ENCODE results near the gene C19orf18.

DNA sequence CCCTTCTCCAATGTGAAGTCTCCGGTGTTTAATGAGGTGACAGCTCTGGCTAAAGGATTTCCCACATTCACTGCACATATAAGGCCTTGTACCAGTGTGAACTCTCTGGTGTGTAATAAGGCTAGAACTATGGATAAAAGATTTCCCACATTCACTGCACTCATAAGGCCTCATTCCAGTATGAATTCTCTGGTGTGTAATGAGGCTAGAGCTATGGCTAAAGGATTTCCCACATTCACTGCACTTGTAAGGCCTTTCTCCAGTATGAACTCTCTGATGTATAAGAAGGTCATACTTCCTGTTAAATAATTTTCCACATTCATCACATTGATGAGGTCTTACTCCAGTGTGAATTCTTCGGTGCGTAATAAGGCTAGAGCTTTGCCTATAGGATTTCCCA, 32.7 kb downstream of the C19orf18 start:
- TF ChIP-seq, protein P1, sequence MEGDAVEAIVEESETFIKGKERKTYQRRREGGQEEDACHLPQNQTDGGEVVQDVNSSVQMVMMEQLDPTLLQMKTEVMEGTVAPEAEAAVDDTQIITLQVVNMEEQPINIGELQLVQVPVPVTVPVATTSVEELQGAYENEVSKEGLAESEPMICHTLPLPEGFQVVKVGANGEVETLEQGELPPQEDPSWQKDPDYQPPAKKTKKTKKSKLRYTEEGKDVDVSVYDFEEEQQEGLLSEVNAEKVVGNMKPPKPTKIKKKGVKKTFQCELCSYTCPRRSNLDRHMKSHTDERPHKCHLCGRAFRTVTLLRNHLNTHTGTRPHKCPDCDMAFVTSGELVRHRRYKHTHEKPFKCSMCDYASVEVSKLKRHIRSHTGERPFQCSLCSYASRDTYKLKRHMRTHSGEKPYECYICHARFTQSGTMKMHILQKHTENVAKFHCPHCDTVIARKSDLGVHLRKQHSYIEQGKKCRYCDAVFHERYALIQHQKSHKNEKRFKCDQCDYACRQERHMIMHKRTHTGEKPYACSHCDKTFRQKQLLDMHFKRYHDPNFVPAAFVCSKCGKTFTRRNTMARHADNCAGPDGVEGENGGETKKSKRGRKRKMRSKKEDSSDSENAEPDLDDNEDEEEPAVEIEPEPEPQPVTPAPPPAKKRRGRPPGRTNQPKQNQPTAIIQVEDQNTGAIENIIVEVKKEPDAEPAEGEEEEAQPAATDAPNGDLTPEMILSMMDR (IDR thresholded peaks at IDR 0.05; ENCODE audit: borderline replicate concordance, extremely low read depth, low read length, poor library complexity, severe bottlenecking), result no peak
- TF ChIP-seq EZH2 (IDR thresholded peaks at IDR 0.05; ENCODE audit: borderline replicate concordance, low read depth, low read length, severe bottlenecking), result no peak

Measured in DND-41 (cell line).